Ecto neural progenitor cell (in vitro differentiated cells): Measurements from ENCODE around the gene KIF16B.
"Not testable (repeated sequence)": the region's sequence is repeated elsewhere in the genome, so short reads cannot be mapped to it uniquely, and the experiment has no call there.

Experiments
- DNase-seq: peaks from one replicate; pipeline ENCODE4 v3.0.0-alpha.2; 2018; ENCODE audit warnings: low spot score

The KIF16B gene

GRCh38 chr20:16553684-16554083, 19.6 kb downstream of the KIF16B start:
- no peak for DNase-seq

DNA sequence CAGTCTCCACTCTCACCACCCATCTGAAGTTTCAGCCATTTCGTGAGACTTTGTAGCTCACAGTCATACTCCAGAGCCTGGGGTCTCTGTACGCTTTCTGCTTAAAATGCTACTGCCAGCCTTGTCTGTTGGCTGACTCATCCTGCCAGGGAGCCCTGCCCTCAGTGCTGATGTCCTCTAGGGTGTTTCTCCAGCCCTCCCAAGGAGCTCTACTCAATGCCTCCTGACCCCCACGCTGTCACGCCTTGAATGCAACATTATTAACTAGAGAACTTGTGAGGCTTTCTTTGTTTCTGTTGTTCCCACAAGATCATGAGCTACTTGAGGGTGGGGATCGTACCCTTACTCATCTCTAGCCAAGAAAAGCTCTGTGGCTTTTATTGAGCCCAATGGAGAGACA, 20.1 kb downstream of the KIF16B start:
- DNase-seq = no peak

DNA sequence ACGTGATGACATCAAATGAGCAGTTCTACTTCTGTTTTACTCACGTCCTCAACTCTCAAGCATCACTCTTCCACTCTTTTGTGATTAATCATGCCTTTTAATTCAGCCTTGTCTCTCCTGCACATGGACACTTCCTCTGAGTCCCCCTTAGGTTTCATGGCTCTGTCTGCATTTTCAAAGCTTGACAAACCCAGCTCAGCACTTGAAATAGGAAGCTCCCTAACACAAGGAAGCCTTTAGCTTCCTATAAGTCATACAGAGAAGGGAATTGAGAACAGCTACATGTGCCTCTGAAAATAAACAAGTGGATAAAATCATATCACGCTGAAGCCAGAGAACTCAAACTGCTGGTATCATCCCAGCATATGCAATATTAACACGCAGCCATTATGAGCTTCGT, 21.2 kb downstream of the KIF16B start:
- no peak for DNase-seq

DNA sequence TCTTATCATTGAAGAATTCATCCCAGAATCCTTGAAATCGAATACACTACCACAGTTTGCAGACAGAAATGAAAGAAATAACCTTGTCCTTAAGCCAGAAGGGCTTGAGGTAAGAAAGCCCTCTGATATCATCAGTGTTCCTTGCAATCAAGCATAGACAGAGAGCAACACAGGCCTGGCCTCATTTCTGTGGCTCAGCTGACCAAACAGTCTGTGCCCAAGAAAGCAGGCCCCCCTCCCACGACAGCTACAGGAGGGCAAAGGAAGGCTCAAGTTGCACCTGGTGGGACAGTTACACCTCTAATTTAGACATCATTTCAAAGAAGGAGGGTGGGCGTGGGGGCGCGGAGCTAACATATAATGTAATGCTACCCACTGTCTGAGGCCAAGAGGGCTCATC, 21.6 kb downstream of the KIF16B start:
- no peak for DNase-seq

- no peak for DNase-seq
These were observed 25.1 kb downstream of the KIF16B start for GRCh38 chr20:16548068-16548672.

DNA sequence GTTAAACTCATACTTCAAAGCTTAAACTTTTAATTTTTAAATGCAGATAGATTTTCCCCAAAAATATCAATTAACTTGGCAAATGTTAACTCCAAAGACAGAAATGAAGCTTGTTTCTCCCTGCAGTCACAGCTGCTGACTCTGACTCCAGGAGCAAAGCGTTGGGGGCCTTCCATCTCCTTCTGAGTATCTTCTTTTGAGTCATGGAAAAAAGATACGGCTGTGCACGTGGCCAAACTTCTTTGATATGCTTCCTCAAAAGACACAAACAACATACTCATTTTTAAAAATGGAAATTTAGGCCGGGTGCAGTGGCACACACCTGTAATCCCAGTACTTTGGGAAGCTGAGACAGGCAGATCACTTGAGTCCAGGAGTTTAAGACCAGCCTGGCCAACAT, 28.3 kb downstream of the KIF16B start:
- no peak for DNase-seq

GRCh38 chr20:16542477-16542876, 30.8 kb downstream of the KIF16B start:
- no peak for DNase-seq

GRCh38 chr20:16541878-16542277, 31.4 kb downstream of the KIF16B start:
- no peak for DNase-seq

DNA sequence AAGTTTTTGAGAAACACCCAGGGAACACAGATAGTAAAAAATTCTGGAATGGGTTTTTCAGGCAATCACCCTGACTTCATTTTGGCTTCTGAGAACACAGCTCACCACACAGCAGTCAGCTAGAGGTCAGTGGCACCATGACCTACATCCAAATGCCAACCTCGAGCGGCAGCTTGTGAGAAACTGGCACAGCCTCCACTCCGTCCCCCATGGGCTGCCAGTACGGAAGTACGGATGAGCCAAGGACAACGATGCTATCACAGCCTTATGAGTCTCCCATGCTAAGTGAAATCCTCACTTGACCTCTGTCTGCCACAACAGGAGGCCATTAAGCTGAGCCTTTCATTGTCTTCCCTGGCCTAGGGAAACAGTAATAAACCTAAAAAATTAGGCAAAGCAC, 32.0 kb downstream of the KIF16B start:
- DNase-seq = no peak

DNA sequence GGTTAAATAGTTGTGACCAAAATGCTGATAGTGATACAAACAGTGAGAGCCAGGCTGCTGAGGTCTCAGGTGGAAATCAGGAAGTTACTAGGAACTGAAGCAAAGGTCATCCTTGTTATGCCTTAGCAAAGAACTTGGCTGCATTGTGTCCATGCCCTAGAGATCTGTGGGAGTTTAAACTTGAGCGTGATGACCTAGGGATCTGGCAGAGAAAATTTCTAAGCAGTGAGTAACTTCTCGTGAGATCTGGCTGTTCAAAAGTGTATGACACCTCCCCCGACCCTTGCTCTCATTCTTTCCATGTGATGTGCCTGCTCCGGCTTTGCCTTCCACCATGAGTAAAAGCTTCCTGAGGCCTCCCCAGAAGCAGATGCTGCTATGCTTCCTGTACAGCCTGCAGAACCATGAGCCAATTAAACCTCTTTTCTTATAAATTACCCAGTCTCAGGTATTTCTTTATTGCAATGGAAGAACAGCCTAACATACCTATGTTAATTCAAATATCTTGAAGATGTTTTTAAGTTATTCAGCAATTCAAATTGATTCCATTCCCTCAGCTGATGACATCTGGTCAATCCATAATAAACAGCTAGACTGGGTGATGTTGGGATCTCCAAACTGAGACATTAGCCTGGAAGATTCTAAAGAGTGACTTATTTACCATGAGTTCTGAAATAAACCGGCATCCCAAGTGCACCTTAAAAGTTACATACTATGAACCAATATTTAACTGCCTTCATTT, 33.8 kb downstream of the KIF16B start:
- no peak for DNase-seq

- no peak for DNase-seq
These were observed 34.5 kb downstream of the KIF16B start for GRCh38 chr20:16538779-16539178.

DNA sequence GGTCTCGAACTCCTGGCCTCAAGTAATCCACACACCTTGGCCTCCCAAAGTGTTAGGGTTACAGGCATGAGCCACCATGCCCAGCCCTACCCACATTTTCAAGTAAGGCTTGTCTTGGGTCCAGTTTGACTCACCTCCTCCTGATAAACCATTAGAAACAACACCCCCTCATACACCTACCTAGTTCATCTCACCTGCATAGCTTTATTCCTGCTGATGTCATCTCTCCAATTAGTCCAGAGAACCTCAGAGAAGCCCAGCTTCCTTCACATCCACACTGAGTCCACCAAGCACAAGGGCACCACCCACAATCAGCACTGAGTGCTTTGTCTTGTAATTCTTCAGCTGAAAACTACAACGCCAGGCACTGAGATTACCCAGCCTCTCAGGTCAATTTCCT, 35.3 kb downstream of the KIF16B start:
- no peak for DNase-seq

GRCh38 chr20:16537025-16537665, 36.1 kb downstream of the KIF16B start:
- DNase-seq = no peak

DNA sequence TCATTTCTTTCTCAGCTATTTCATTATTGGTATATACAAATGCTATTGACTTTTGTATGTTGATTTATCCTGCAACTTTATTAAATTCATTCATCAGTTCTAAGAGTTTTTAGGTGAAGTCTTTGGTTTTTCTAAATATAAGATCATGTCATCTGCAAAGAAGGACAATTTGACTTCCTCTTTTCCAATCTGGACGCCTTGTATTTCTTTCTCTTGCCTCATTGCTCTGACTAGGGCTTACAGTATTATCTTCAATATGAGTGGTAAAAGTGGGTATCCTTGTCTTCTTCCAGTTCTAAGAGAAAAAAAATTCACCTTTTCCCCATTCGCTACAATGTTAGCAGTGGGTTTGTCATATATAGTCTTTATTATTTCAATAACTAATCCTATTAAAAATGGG, 38.0 kb downstream of the KIF16B start:
- no peak for DNase-seq

- DNase-seq = no peak
These were observed 39.7 kb downstream of the KIF16B start for GRCh38 chr20:16533502-16533901.

- no peak for DNase-seq
These were observed 41.8 kb downstream of the KIF16B start for GRCh38 chr20:16531485-16531884.

DNA sequence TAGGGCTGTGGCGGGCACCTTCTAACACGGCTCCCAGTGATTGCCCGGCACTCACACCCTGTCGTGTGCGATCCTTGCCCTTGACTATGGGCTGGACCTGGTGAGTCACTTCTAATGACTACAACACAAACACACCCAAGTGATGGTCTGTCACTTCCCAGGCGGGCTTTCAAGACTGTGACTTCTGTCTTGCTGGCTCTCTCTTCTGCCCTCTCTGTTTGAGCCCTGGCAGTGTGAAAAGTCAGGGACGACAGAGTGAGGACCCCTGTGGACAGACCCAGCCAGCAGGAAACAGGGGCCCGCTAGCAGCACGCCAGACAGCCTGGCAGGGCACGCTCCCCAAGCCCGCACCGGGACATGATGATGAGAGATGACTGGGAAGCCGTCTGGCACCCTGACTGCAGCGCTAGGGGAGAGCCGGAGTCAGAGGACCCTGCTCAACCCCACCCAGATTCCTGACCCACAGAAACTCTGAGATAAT, 43.0 kb downstream of the KIF16B start:
- DNase-seq = no peak

DNA sequence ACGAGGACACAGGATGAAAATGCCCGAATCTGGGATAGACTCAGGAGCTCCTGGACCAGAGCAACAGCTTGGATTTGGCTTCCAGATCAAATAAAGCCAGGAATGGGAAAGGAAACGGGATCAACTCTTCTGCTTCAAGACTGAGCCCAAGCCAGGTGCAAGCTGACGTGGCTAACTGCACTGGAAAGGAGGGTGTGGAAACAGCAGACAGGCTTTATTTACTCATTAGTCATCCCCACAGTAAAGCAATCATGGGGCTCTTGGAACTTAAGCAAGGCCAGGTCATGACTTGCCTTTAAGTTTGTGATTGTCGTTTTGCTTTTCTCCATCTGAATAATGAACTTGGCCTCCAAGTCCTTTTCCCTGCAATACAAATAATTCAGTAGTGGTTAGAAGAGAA, 45.2 kb downstream of the KIF16B start:
- DNase-seq = no peak

DNA sequence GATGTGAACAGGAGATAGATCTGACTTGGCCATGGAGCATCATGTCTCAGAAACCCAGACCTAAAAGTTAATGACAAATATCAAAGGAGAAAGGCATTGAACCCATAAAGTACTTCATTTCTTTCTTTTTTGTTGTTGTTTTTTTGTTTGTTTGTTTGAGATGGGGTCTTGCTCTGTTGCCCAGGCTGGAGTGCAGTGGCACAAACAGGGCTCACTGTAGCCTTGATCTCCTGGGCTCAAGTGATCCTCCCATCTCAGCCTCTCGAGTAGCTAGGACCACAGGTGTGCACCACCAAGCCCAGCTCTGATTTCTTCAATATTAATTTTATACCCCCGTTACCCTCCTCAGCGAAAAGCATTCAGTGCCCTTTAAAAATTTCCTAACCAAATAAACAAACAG, 45.8 kb downstream of the KIF16B start:
- no peak for DNase-seq

- DNase-seq = no peak
These were observed 46.5 kb downstream of the KIF16B start for GRCh38 chr20:16526433-16527380.

- DNase-seq = not testable (repeated sequence)
These were observed 50.6 kb downstream of the KIF16B start for GRCh38 chr20:16522651-16523050.

DNA sequence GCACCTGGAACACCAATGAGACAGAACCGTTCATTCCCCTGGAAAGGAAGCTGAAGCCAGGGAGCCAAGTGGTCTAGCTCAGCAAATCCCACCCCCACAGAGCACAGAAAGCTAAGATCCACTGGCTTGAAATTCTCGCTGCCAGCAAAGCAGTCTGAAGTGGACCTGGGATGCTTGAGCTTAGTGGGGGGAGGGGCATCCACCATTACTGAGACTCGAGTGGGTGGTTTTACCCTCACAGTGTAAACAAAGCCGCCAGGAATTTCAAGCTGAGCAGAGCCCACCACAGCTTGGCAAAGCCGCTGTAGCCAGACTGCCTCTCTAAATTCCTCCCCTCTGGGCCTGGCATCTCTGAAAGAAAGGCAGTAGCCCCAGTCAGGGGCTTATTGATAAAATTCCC, 53.1 kb downstream of the KIF16B start:
- no peak for DNase-seq
